Measurements from ENCODE around the gene AURKB. TPM values are rescaled to one million over a fixed set of nuclear protein-coding genes. Genes with fewer than 3 reads are reported as not detected.
A peak's percentile ranks its signal among the peaks of the same experiment; 100 is the strongest.

AURKB gene
- total and polyA plus RNA-seq, 2 of the 13 experiments (the other 11 are each of a cell fraction or from before 2014, with no cell fraction given) = 29.5 to 75.3 TPM

- TF ChIP-seq, protein P1, sequence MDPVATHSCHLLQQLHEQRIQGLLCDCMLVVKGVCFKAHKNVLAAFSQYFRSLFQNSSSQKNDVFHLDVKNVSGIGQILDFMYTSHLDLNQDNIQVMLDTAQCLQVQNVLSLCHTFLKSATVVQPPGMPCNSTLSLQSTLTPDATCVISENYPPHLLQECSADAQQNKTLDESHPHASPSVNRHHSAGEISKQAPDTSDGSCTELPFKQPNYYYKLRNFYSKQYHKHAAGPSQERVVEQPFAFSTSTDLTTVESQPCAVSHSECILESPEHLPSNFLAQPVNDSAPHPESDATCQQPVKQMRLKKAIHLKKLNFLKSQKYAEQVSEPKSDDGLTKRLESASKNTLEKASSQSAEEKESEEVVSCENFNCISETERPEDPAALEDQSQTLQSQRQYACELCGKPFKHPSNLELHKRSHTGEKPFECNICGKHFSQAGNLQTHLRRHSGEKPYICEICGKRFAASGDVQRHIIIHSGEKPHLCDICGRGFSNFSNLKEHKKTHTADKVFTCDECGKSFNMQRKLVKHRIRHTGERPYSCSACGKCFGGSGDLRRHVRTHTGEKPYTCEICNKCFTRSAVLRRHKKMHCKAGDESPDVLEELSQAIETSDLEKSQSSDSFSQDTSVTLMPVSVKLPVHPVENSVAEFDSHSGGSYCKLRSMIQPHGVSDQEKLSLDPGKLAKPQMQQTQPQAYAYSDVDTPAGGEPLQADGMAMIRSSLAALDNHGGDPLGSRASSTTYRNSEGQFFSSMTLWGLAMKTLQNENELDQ (CRISPR knock-in tag; IDR thresholded peaks at IDR 0.05; ENCODE audit: borderline replicate concordance) = peak; percentile 97
- TF ChIP-seq ZNF230 (CRISPR knock-in tag; IDR thresholded peaks at IDR 0.05) (no peak), BHLHE40 (IDR thresholded peaks at IDR 0.05; ENCODE audit: low read length) (peak; percentile 96), SAP130 (CRISPR knock-in tag; IDR thresholded peaks at IDR 0.05; ENCODE audit: low read depth) (peak; percentile 92), POLR2AphosphoS5 (IDR thresholded peaks at IDR 0.05; ENCODE audit: low read depth, low read length) (peak; percentile 100), JDP2 (CRISPR knock-in tag; IDR thresholded peaks at IDR 0.05; ENCODE audit: borderline replicate concordance) (0 out of 2 replicates have a peak, but pooled peaks have one; percentile 62), JUND (CRISPR knock-in tag; IDR thresholded peaks at IDR 0.05) (peak; percentile 90; the same call in 1 of the 2 replicates), ZNF274 (CRISPR knock-in tag; IDR thresholded peaks at IDR 0.05) (no peak), GFI1 (CRISPR knock-in tag; IDR thresholded peaks at IDR 0.05; ENCODE audit: borderline replicate concordance) (peak; percentile 55; the same call in 1 of the 2 replicates), PLRG1 (conservative IDR thresholded peaks at IDR 0.05) (no peak), MED1 (CRISPR knock-in tag; IDR thresholded peaks at IDR 0.05) (peak; percentile 100), FOXA3 (CRISPR knock-in tag; IDR thresholded peaks at IDR 0.05) (peak; percentile 92), ZNF460 (CRISPR knock-in tag; IDR thresholded peaks at IDR 0.05; ENCODE audit: borderline replicate concordance) (no peak), PAWR (CRISPR knock-in tag; IDR thresholded peaks at IDR 0.05; ENCODE audit: borderline replicate concordance) (no peak), ZNF354B (CRISPR knock-in tag; IDR thresholded peaks at IDR 0.05) (peak; percentile 95; the same call in 1 of the 2 replicates), KAT7 (CRISPR knock-in tag; IDR thresholded peaks at IDR 0.05; ENCODE audit: borderline replicate concordance) (peak; percentile 87), ZNF768 (CRISPR knock-in tag; IDR thresholded peaks at IDR 0.05) (peak; percentile 26; the same call in 1 of the 2 replicates), NFIC (IDR thresholded peaks at IDR 0.05; ENCODE audit: low read length) (peak; percentile 93)
- TF ChIP-seq, protein P2, sequence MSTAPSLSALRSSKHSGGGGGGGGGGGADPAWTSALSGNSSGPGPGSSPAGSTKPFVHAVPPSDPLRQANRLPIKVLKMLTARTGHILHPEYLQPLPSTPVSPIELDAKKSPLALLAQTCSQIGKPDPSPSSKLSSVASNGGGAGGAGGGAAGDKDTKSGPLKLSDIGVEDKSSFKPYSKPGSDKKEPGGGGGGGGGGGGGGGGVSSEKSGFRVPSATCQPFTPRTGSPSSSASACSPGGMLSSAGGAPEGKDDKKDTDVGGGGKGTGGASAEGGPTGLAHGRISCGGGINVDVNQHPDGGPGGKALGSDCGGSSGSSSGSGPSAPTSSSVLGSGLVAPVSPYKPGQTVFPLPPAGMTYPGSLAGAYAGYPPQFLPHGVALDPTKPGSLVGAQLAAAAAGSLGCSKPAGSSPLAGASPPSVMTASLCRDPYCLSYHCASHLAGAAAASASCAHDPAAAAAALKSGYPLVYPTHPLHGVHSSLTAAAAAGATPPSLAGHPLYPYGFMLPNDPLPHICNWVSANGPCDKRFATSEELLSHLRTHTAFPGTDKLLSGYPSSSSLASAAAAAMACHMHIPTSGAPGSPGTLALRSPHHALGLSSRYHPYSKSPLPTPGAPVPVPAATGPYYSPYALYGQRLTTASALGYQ (CRISPR knock-in tag; IDR thresholded peaks at IDR 0.05) = peak; percentile 89; the same call in 1 of the 2 replicates
- TF ChIP-seq, protein P3, sequence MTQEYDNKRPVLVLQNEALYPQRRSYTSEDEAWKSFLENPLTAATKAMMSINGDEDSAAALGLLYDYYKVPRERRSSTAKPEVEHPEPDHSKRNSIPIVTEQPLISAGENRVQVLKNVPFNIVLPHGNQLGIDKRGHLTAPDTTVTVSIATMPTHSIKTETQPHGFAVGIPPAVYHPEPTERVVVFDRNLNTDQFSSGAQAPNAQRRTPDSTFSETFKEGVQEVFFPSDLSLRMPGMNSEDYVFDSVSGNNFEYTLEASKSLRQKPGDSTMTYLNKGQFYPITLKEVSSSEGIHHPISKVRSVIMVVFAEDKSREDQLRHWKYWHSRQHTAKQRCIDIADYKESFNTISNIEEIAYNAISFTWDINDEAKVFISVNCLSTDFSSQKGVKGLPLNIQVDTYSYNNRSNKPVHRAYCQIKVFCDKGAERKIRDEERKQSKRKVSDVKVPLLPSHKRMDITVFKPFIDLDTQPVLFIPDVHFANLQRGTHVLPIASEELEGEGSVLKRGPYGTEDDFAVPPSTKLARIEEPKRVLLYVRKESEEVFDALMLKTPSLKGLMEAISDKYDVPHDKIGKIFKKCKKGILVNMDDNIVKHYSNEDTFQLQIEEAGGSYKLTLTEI (CRISPR knock-in tag; conservative IDR thresholded peaks at IDR 0.05) = 0 out of 2 replicates have a peak, but pooled peaks have one; percentile 78
- TF ChIP-seq, protein P4, sequence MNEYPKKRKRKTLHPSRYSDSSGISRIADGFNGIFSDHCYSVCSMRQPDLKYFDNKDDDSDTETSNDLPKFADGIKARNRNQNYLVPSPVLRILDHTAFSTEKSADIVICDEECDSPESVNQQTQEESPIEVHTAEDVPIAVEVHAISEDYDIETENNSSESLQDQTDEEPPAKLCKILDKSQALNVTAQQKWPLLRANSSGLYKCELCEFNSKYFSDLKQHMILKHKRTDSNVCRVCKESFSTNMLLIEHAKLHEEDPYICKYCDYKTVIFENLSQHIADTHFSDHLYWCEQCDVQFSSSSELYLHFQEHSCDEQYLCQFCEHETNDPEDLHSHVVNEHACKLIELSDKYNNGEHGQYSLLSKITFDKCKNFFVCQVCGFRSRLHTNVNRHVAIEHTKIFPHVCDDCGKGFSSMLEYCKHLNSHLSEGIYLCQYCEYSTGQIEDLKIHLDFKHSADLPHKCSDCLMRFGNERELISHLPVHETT (CRISPR knock-in tag; conservative IDR thresholded peaks at IDR 0.05) = peak; percentile 92
- TF ChIP-seq, protein P5, sequence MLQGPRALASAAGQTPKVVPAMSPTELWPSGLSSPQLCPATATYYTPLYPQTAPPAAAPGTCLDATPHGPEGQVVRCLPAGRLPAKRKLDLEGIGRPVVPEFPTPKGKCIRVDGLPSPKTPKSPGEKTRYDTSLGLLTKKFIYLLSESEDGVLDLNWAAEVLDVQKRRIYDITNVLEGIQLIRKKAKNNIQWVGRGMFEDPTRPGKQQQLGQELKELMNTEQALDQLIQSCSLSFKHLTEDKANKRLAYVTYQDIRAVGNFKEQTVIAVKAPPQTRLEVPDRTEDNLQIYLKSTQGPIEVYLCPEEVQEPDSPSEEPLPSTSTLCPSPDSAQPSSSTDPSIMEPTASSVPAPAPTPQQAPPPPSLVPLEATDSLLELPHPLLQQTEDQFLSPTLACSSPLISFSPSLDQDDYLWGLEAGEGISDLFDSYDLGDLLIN (CRISPR knock-in tag; IDR thresholded peaks at IDR 0.05; ENCODE audit: borderline replicate concordance) = peak; percentile 98; the same call in 1 of the 2 replicates
Observed at GRCh38 chr17:8173056-8173870, 37.1 kb downstream of the AURKB start (continued).

Data from HepG2 (cell line).